Testis (tissue), 3 donors: ENCODE results near the gene RAB28. TPM values are rescaled to one million over a fixed set of nuclear protein-coding genes. Genes with fewer than 3 reads are reported as not detected.

Experiments
- DNase-seq: peaks from one replicate; pipeline ENCODE4 v3.0.0-alpha.2; 2019
- H3K27ac ChIP-seq, 2 donors: fragments of 200-600 bp; sonication (generic); one replicate each; pipeline ENCODE4 v1.5.1; 2019
- H3K27me3 ChIP-seq: fragments of 200-600 bp; sonication (generic); one replicate; pipeline ENCODE4 v1.5.1; 2019
- H3K36me3 ChIP-seq: fragments of 200-600 bp; sonication (generic); one replicate; pipeline ENCODE4 v1.5.1; 2017; ENCODE audit warnings: low read depth; ENCODE audit errors: missing control alignments
- H3K4me1 ChIP-seq: fragments of 200-600 bp; sonication (generic); one replicate; pipeline ENCODE4 v1.5.1; 2019
- H3K4me3 ChIP-seq, 2 donors: fragments of 200-600 bp; sonication (generic); one replicate each; pipeline ENCODE4 v1.5.1; 2017 to 2019
- H3K9me3 ChIP-seq: fragments of 200-600 bp; sonication (generic); one replicate; pipeline ENCODE4 v1.5.1; 2017
- CTCF ChIP-seq, 3 experiments: fragments of 450-650 bp in 2 of 3; fragments of 200-600 bp in 1 of 3; sonication (generic) in 1 of 3; IDR thresholded peaks; one replicate each; pipeline ENCODE4 v1.5.1; 2016 to 2019; ENCODE audit warnings: antibody characterized with exemption in 3 of 3, mild to moderate bottlenecking in 2 of 3, moderate library complexity in 1 of 3
- POLR2A ChIP-seq: fragments of 450-650 bp; IDR thresholded peaks from one replicate; pipeline ENCODE4 v1.6.1; 2017; ENCODE audit warnings: antibody characterized with exemption, mild to moderate bottlenecking, moderate library complexity
- WGBS, 2 donors: methylation state at CpG; one replicate each; pipeline ENCODE4 v1.1.5; 2018; 5-methylcytosine and 5-hydroxymethylcytosine counted together
- intact Hi-C: fragments of 100-400 bp; cut with DNase I; formaldehyde crosslinking; loops from one replicate; pipeline ENCODE4 v1.15.1; 2023; ENCODE audit warnings: low total_unique reads
- polyA plus RNA-seq: library from polyadenylated mRNA; stranded (reverse); fragments of 350-450 nt; fragmentation: Illumina TruSeq; extraction: RNeasy Lipid Tissue Mini Kit (QIAGEN cat#74804); gene quantifications from one replicate; pipeline ENCODE4 v1.2.3, GENCODE V29; 2014; ENCODE audit warnings: low read depth, low replicate concordance; ENCODE audit not compliant: insufficient read depth
- total RNA-seq, 2 donors: library from RNA; depleted of rRNA; stranded (reverse); fragments of >200 nt; gene quantifications; one replicate each; pipeline ENCODE4 v1.2.3, GENCODE V29; 2016

RAB28 gene
- total and polyA plus RNA-seq, 3 donors from 2014 or later, result 30.2 to 65.1 (median 34.3) TPM

GRCh38 chr4:13445841-13446790 lies 38.0 kb downstream of the RAB28 start:
- peak overlapping the region in 1 of 2 donors; percentile 2 for H3K4me3 ChIP-seq
- no peaks in the 10 kb centered on the region for H3K27me3 ChIP-seq
- intact Hi-C loops, result no loop called here
- H3K9me3 ChIP-seq, result no peaks in the 10 kb centered on the region
- H3K27ac ChIP-seq, result no peak overlapping the region
- no peaks in the 10 kb centered on the region for H3K4me1 ChIP-seq
- peak; percentile 25 for DNase-seq
- no peaks in the 10 kb centered on the region for H3K36me3 ChIP-seq
- TF ChIP-seq POLR2A (no peak), CTCF (IDR thresholded peaks at IDR 0.05) (no peak)
- WGBS, 2 donors, result 59 to 60% methylated on average over 13 to 22 of the region's 22 CpGs

- no peak for DNase-seq
- TF ChIP-seq POLR2A, result no peak
- no peak for TF ChIP-seq CTCF (IDR thresholded peaks at IDR 0.05)
- no peak overlapping the region for H3K27ac ChIP-seq
- no peaks in the 10 kb centered on the region for H3K27me3 ChIP-seq
- no peaks in the 10 kb centered on the region for H3K36me3 ChIP-seq
- H3K4me1 ChIP-seq, result no peaks in the 10 kb centered on the region
- H3K4me3 ChIP-seq, result no peak overlapping the region
- no peaks in the 10 kb centered on the region for H3K9me3 ChIP-seq
- intact Hi-C loops, result no loop called here
Observed at GRCh38 chr4:13441506-13441905, 42.6 kb downstream of the RAB28 start.

GRCh38 chr4:13436962-13437361 lies 47.2 kb downstream of the RAB28 start:
- Histone ChIP-seq H3K4me3 (no peak overlapping the region), H3K9me3 (no peaks in the 10 kb centered on the region), H3K27ac (no peak overlapping the region), H3K36me3 (no peaks in the 10 kb centered on the region), H3K27me3 (no peaks in the 10 kb centered on the region), H3K4me1 (no peaks in the 10 kb centered on the region)
- WGBS, 2 donors, result 97 to 100% methylated on average over 2 of the region's 2 CpGs
- DNase-seq, result no peak
- no peak for TF ChIP-seq POLR2A
- no peak for TF ChIP-seq CTCF (IDR thresholded peaks at IDR 0.05)
- intact Hi-C loops, result no loop called here

GRCh38 chr4:13432453-13432852 lies 51.7 kb downstream of the RAB28 start:
- WGBS, 2 donors, result 67 to 74% methylated on average over 1 of the region's 1 CpG
- H3K27me3 ChIP-seq, result no peaks in the 10 kb centered on the region
- intact Hi-C loops, result no loop called here

More at GRCh38 chr4:13432453-13432852, 51.7 kb downstream of the RAB28 start:
- TF ChIP-seq POLR2A, result no peak
- TF ChIP-seq CTCF (IDR thresholded peaks at IDR 0.05), result no peak
- no peaks in the 10 kb centered on the region for H3K9me3 ChIP-seq
- no peaks in the 10 kb centered on the region for H3K36me3 ChIP-seq
- no peak overlapping the region for H3K4me3 ChIP-seq
- no peak for DNase-seq
- no peaks in the 10 kb centered on the region for H3K4me1 ChIP-seq
- H3K27ac ChIP-seq, result no peak overlapping the region
